Stimulated activated CD8-positive, alpha-beta memory T cell treated with anti-CD3 and anti-CD28 coated beads, Interleukin-7, amount 100 ng/mL, for 4 hours (primary cell): Measurements from ENCODE around the gene KIAA0586.
A peak's percentile ranks its signal among the peaks of the same experiment; 100 is the strongest.
"Not testable (repeated sequence)": the region's sequence is repeated elsewhere in the genome, so short reads cannot be mapped to it uniquely, and the experiment has no call there.

Experiments
- DNase-seq, 2 donors: peaks; one replicate each; pipeline ENCODE4 v3.0.0-alpha.2; 2020; ENCODE audit warnings: low read depth in 2 of 2

KIAA0586 gene

GRCh38 chr14:58427281-58428117 is at the start of gene KIAA0586, which contains the start of gene TIMM9:
Gene KIAA0586, plus strand, starts transcription at chr14:58427719. Its CDS starts 546 bp downstream, at chr14:58428265.
Gene TIMM9, minus strand, starts transcription at chr14:58427531. Its CDS starts 15,586 bp downstream, at chr14:58411945.
- peak; percentile 95 to 97 for DNase-seq

GRCh38 chr14:58390830-58391229 is 36.7 kb upstream of the KIAA0586 start:
- DNase-seq = no peak

- no peak for DNase-seq
These were observed 32.0 kb upstream of the KIAA0586 start for GRCh38 chr14:58395562-58395811.

- peak; percentile 26 to 64 for DNase-seq
These were observed 31.4 kb upstream of the KIAA0586 start, which contains the start of gene TOMM20L for GRCh38 chr14:58395812-58396788. Gene TOMM20L, plus strand, starts transcription at chr14:58395930. Its CDS starts 28 bp downstream, at chr14:58395958.

- DNase-seq = no peak
These were observed 30.4 kb upstream of the KIAA0586 start for GRCh38 chr14:58397156-58397555.

- DNase-seq = no peak
These were observed 29.0 kb upstream of the KIAA0586 start for GRCh38 chr14:58398495-58398894.

- no peak for DNase-seq
These were observed 28.6 kb upstream of the KIAA0586 start for GRCh38 chr14:58398895-58399294.

- DNase-seq = no peak
These were observed 25.9 kb upstream of the KIAA0586 start for GRCh38 chr14:58401587-58401986.

- no peak for DNase-seq
These were observed 18.8 kb upstream of the KIAA0586 start for GRCh38 chr14:58408681-58409215.

GRCh38 chr14:58414845-58415244 is 12.7 kb upstream of the KIAA0586 start:
- no peak for DNase-seq

- DNase-seq = no peak
These were observed 11.6 kb upstream of the KIAA0586 start for GRCh38 chr14:58415636-58416547.

GRCh38 chr14:58416934-58417333 is 10.6 kb upstream of the KIAA0586 start:
- not testable (repeated sequence) for DNase-seq

GRCh38 chr14:58426670-58427280 is 744 bp upstream of the KIAA0586 start:
- DNase-seq = peak; percentile 30 to 34

GRCh38 chr14:58428118-58428683 is 682 bp downstream of the KIAA0586 start:
- DNase-seq = no peak

- no peak for DNase-seq
These were observed 2.6 kb downstream of the KIAA0586 start for GRCh38 chr14:58430156-58430555.

- no peak for DNase-seq
These were observed 12.0 kb downstream of the KIAA0586 start for GRCh38 chr14:58439476-58439875.

GRCh38 chr14:58444627-58445026 is 17.1 kb downstream of the KIAA0586 start:
- DNase-seq = no peak

- DNase-seq = no peak
These were observed 28.2 kb downstream of the KIAA0586 start for GRCh38 chr14:58455593-58456265.

GRCh38 chr14:58460772-58461171 is 33.3 kb downstream of the KIAA0586 start:
- no peak for DNase-seq

GRCh38 chr14:58463147-58463546 is 35.6 kb downstream of the KIAA0586 start:
- no peak for DNase-seq
